SK-N-SH (cell line): ENCODE data around the gene NTN1. TPM values are rescaled to one million over a fixed set of nuclear protein-coding genes. Genes with fewer than 3 reads are reported as not detected.

Source experiments
- CTCF ChIA-PET: fragments of 300-600, 350-600 bp; formaldehyde crosslinking; extraction: SDS; loops from one replicate; lab custom pipeline; 2021; lab: Yijun Ruan, JAX
- POLR2A ChIA-PET: fragments of 350-600 bp; sonication (Branson Sonifier 250); formaldehyde crosslinking; extraction: SDS; loops from one replicate; lab custom pipeline; 2020; ENCODE audit warnings: antibody characterized with exemption, inconsistent platforms; lab: Yijun Ruan, JAX
- DNase-seq: peaks from one replicate; pipeline ENCODE4 v3.0.0; 2012
- H2AFZ ChIP-seq: fragments of 200-600 bp; sonication (generic); 2 replicates; pipeline ENCODE4 v1.8.1; 2016; ENCODE audit warnings: antibody characterized with exemption, mild to moderate bottlenecking, low read depth
- H3F3A ChIP-seq: fragments of 200-600 bp; sonication (generic); replicated peaks from 2 replicates; pipeline ENCODE3; 2016; ENCODE audit warnings: antibody characterized with exemption, mild to moderate bottlenecking; ENCODE audit not compliant: insufficient read depth
- H3K27ac ChIP-seq, 2 experiments: fragments of 200-500 bp in 1 of 2; fragments of 200-600 bp in 1 of 2; sonication (Bioruptor generic) in 1 of 2; sonication (generic), shearing (Covaris generic) in 1 of 2; 2 replicates each; pipeline versions ENCODE4 v1.5.1 to v1.6.1; 2014 to 2016; ENCODE audit warnings: low read depth in 2 of 2, inconsistent platforms in 1 of 2, low read length in 1 of 2, mild to moderate bottlenecking in 1 of 2, mixed read lengths in 1 of 2
- H3K27me3 ChIP-seq: fragments of 200-600 bp; sonication (generic), shearing (Covaris generic); 2 replicates; pipeline ENCODE4 v1.6.1; 2016; ENCODE audit warnings: mixed run types; ENCODE audit not compliant: insufficient read depth
- H3K36me3 ChIP-seq, 2 experiments: fragments of 200-500 bp in 1 of 2; fragments of 200-600 bp in 1 of 2; sonication (Bioruptor generic) in 1 of 2; sonication (generic) in 1 of 2; replicated peaks in 1 of 2; 2 replicates each; pipeline versions ENCODE3 to v1.5.1; 2014 to 2016; ENCODE audit warnings: low read length in 1 of 2, mild to moderate bottlenecking in 1 of 2; ENCODE audit not compliant: insufficient read depth in 2 of 2, control insufficient read depth in 1 of 2
- H3K4me1 ChIP-seq, 2 experiments: fragments of 200-500 bp in 1 of 2; fragments of 200-600 bp in 1 of 2; sonication (Bioruptor generic) in 1 of 2; sonication (generic), shearing (Covaris generic) in 1 of 2; 2 replicates each; pipeline versions ENCODE4 v1.5.1 to v1.6.1; 2014 to 2016; ENCODE audit warnings: low read depth in 1 of 2, low read length in 1 of 2, mixed run types in 1 of 2; ENCODE audit not compliant: insufficient read depth in 2 of 2, control insufficient read depth in 1 of 2
- H3K4me2 ChIP-seq: fragments of 200-600 bp; sonication (generic), shearing (Covaris generic); 2 replicates; pipeline ENCODE4 v1.6.1; 2017; ENCODE audit warnings: mixed run types
- H3K4me3 ChIP-seq, 2 experiments: fragments of 200-500 bp in 1 of 2; fragments of 200-600 bp in 1 of 2; sonication (Bioruptor generic) in 1 of 2; sonication (generic), shearing (Covaris generic) in 1 of 2; 2 replicates each; pipeline versions ENCODE4 v1.5.1 to v1.8.1; 2014 to 2016; ENCODE audit warnings: low read depth in 2 of 2, inconsistent platforms in 1 of 2, low read length in 1 of 2, mild to moderate bottlenecking in 1 of 2, mixed read lengths in 1 of 2, moderate library complexity in 1 of 2
- H3K79me2 ChIP-seq: fragments of 200-600 bp; sonication (generic); 2 replicates; pipeline ENCODE4 v1.8.1; 2017; ENCODE audit warnings: mild to moderate bottlenecking; ENCODE audit not compliant: insufficient read depth
- H3K9ac ChIP-seq: fragments of 200-600 bp; sonication (generic); 2 replicates; pipeline ENCODE4 v1.6.1; 2017; ENCODE audit warnings: mixed run types
- H3K9me2 ChIP-seq: fragments of 200-600 bp; sonication (generic); 2 replicates; pipeline ENCODE4 v1.6.1; 2017; ENCODE audit warnings: mixed run types
- H3K9me3 ChIP-seq: fragments of 200-600 bp; sonication (generic); 2 replicates; pipeline ENCODE4 v1.6.1; 2017; ENCODE audit warnings: mixed run types, mild to moderate bottlenecking, moderate library complexity
- H4K20me1 ChIP-seq: fragments of 200-600 bp; sonication (generic); 2 replicates; pipeline ENCODE4 v1.6.1; 2017; ENCODE audit warnings: mild to moderate bottlenecking, mixed run types; ENCODE audit not compliant: insufficient read depth
- CHD2 ChIP-seq: fragments of 150-350 bp; IDR thresholded peaks from 2 replicates; pipeline ENCODE4 v1.6.1; 2018; ENCODE audit warnings: low read length; ENCODE audit not compliant: partially characterized antibody
- CTCF ChIP-seq: fragments of 200-600 bp; sonication (generic); IDR thresholded peaks from 2 replicates; pipeline ENCODE4 v1.6.1; 2017; ENCODE audit warnings: antibody characterized with exemption, mild to moderate bottlenecking, moderate library complexity
- EP300 ChIP-seq, 2 experiments: IDR thresholded peaks; 2 replicates each; pipeline versions ENCODE4 v1.4.0 to v1.6.1; 2012; ENCODE audit warnings: borderline replicate concordance in 1 of 2, low read depth in 1 of 2, low read length in 1 of 2
- EZH2phosphoT487 ChIP-seq: fragments of 200-600 bp; sonication (generic); IDR thresholded peaks from 2 replicates; pipeline ENCODE4 v1.6.1; 2017; ENCODE audit warnings: low read depth, mixed run types, mild to moderate bottlenecking, antibody characterized with exemption, moderate library complexity, borderline replicate concordance
- FOSL2 ChIP-seq: IDR thresholded peaks from 2 replicates; pipeline ENCODE4 v1.4.0; 2012; ENCODE audit warnings: low read depth, mild to moderate bottlenecking, moderate library complexity, borderline replicate concordance
- FOXJ3 ChIP-seq: sonication (generic); formaldehyde crosslinking; IDR thresholded peaks from 2 replicates; pipeline ENCODE4 v1.5.1; 2020; ENCODE audit warnings: mild to moderate bottlenecking, missing genetic modification reagents
- GATA2 ChIP-seq: sonication (generic); formaldehyde crosslinking; IDR thresholded peaks from 2 replicates; pipeline ENCODE4 v1.5.0; 2020; ENCODE audit warnings: mild to moderate bottlenecking, missing genetic modification reagents
- IRF3 ChIP-seq: fragments of 150-350 bp; IDR thresholded peaks from 2 replicates; pipeline ENCODE4 v1.6.1; 2016; ENCODE audit warnings: mild to moderate bottlenecking, low read depth, low read length
- NRF1 ChIP-seq: IDR thresholded peaks from 2 replicates; pipeline ENCODE4 v1.6.1; 2012; ENCODE audit warnings: low read depth, mild to moderate bottlenecking, low read length
- RAD21 ChIP-seq: IDR thresholded peaks from 2 replicates; pipeline ENCODE4 v1.6.1; 2012; ENCODE audit warnings: mild to moderate bottlenecking, low read length
- RCOR1 ChIP-seq: fragments of 150-350 bp; IDR thresholded peaks from 2 replicates; pipeline ENCODE4 v1.6.1; 2017; ENCODE audit warnings: antibody characterized with exemption, low read length
- RFX5 ChIP-seq: IDR thresholded peaks from 2 replicates; pipeline ENCODE4 v1.6.1; 2012; ENCODE audit warnings: mild to moderate bottlenecking, improper control_type of control experiment, low read length
- RXRA ChIP-seq: IDR thresholded peaks from 2 replicates; pipeline ENCODE4 v1.4.0; 2012; ENCODE audit warnings: low read depth, mild to moderate bottlenecking, borderline replicate concordance
- SIN3A ChIP-seq: IDR thresholded peaks from 2 replicates; pipeline ENCODE4 v1.6.1; 2012; ENCODE audit warnings: low read depth, mild to moderate bottlenecking, low read length, moderate library complexity, borderline replicate concordance
- SMC3 ChIP-seq: IDR thresholded peaks from 2 replicates; pipeline ENCODE4 v1.6.1; 2012; ENCODE audit warnings: low read depth, low read length, improper control_type of control experiment
- TAF1 ChIP-seq: IDR thresholded peaks from 2 replicates; pipeline ENCODE4 v1.6.1; 2012; ENCODE audit warnings: low read depth, mild to moderate bottlenecking, low read length, moderate library complexity, borderline replicate concordance
- TCF12 ChIP-seq: IDR thresholded peaks from 2 replicates; pipeline ENCODE4 v1.4.0; 2012
- USF1 ChIP-seq: IDR thresholded peaks from 2 replicates; pipeline ENCODE4 v1.4.0; 2012; ENCODE audit warnings: low read depth, borderline replicate concordance
- YY1 ChIP-seq: IDR thresholded peaks from 2 replicates; pipeline ENCODE4 v1.4.0; 2012; ENCODE audit warnings: low read depth, mild to moderate bottlenecking
- WGBS: methylation state at CpG from one replicate; pipeline ENCODE4 v1.1.6; 2017; ENCODE audit warnings: low lambda C conversion rate; 5-methylcytosine and 5-hydroxymethylcytosine counted together
- polyA plus RNA-seq, 3 experiments: library from polyadenylated mRNA; depleted of rRNA; stranded (reverse); fragments of >200 nt; gene quantifications; 2 replicates each; pipeline ENCODE4 v1.2.3, GENCODE V29; 2012
- TF ChIP-seq, protein P1 (sequence below): fragments of 150-350 bp; IDR thresholded peaks from 2 replicates; pipeline ENCODE4 v1.6.1; 2017; ENCODE audit warnings: antibody characterized with exemption, low read length, low read depth, borderline replicate concordance

The NTN1 gene
- polyA plus RNA-seq, 1 of the 3 experiments (the other 2 are of a cell fraction) = 0.05 TPM

DNA sequence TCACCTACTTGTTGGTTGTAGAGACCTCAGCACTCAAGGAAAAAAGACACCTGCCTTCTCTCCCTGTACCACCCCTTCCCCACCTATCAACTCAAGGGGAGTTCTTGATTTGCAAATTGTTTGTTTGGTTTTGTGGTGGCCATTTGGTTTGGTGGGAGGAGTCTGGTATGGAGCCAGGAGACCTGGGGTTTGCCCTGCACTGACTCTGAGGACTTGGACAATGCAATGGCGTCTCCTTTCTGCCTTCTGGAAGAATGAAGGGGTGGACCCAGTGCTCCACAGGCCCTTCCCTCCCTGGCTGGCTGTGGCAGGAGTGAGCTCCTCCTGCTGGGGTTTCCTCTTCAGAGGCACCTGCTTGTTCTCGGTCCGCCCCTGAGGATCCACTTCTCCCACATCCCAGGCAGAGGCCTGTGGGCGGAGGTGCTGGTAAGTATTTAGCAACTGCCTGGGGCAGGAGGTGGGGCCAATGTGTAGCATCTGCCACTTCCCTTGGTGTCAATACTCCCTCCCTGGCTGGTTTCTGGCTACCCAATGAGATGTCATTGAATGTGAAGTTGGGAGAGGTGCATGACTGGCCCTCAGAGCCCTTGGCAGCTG lies 164.5 kb downstream of the NTN1 start:
- Histone ChIP-seq H3K4me1 (no peaks in the 10 kb centered on the region), H3K79me2 (no peaks in the 10 kb centered on the region), H3K4me3 (no peak overlapping the region), H2AFZ (no peak overlapping the region)
- TF ChIP-seq RAD21 (no peak), RXRA (no peak), FOSL2 (no peak), GATA2 (CRISPR knock-in tag) (no peak), TAF1 (no peak), IRF3 (no peak), TCF12 (no peak), RFX5 (no peak), SMC3 (no peak), NRF1 (no peak), CTCF (no peak), YY1 (no peak), EP300 (IDR thresholded peaks at IDR 0.05; ENCODE audit: borderline replicate concordance in 1 of 2, low read depth in 1 of 2, low read length in 1 of 2) (no peak), EZH2phosphoT487 (no peak), SIN3A (no peak), CHD2 (no peak), FOXJ3 (CRISPR knock-in tag) (no peak), USF1 (no peak), RCOR1 (no peak)
- TF ChIP-seq, protein P1, sequence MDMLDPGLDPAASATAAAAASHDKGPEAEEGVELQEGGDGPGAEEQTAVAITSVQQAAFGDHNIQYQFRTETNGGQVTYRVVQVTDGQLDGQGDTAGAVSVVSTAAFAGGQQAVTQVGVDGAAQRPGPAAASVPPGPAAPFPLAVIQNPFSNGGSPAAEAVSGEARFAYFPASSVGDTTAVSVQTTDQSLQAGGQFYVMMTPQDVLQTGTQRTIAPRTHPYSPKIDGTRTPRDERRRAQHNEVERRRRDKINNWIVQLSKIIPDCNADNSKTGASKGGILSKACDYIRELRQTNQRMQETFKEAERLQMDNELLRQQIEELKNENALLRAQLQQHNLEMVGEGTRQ = no peak
- TF ChIP-seq, all 33 proteins: peak for 0
- H4K20me1 ChIP-seq = no peaks in the 10 kb centered on the region
- H3K9ac ChIP-seq = no peak overlapping the region
- no peak for DNase-seq
- H3K4me2 ChIP-seq = no peak overlapping the region
- ChIA-PET POLR2A (no interaction called here), CTCF (interaction anchor here (1.4 kb wide), 1 partner anchor 14 kb away, joined by 3 read pairs; no protein-coding TSS in a partner anchor)
- H3K9me3 ChIP-seq = no peaks in the 10 kb centered on the region
- H3F3A ChIP-seq = no peaks in the 10 kb centered on the region
- H3K9me2 ChIP-seq = no peaks in the 10 kb centered on the region
- H3K27ac ChIP-seq = no peak overlapping the region
- no peaks in the 10 kb centered on the region for H3K36me3 ChIP-seq
- 42% methylated on average over 2 of the region's 4 CpGs for WGBS
- peaks cover 15% of the 10 kb centered on the region; the same call in 1 of the 2 replicates for H3K27me3 ChIP-seq
